WERI-Rb-1 (cell line): Measurements from ENCODE around the gene NRF1.

Experiments used
- DNase-seq: peaks from one replicate; pipeline ENCODE4 v3.0.0-alpha.2; 2020
- H3K27ac ChIP-seq: fragments of 250-450 bp; sonication (Bioruptor Pico); 2 replicates; pipeline ENCODE4 v1.5.1; 2020; ENCODE audit warnings: mild to moderate bottlenecking, moderate library complexity
- H3K27me3 ChIP-seq: fragments of 250-450 bp; sonication (Bioruptor Pico); 2 replicates; pipeline ENCODE4 v1.5.1; 2021; ENCODE audit warnings: mild to moderate bottlenecking, low read depth, moderate library complexity; ENCODE audit not compliant: insufficient read depth, severe bottlenecking
- H3K36me3 ChIP-seq: fragments of 250-450 bp; sonication (Bioruptor Pico); 2 replicates; pipeline ENCODE4 v1.5.1; 2020; ENCODE audit warnings: mild to moderate bottlenecking, moderate library complexity
- H3K4me3 ChIP-seq: 2 replicates; pipeline ENCODE4 v1.5.1; 2011; ENCODE audit warnings: low read depth, mild to moderate bottlenecking, control low read depth, low read length
- H3K9me3 ChIP-seq: fragments of 250-450 bp; sonication (Bioruptor Pico); 2 replicates; pipeline ENCODE4 v1.5.1; 2021; ENCODE audit warnings: mild to moderate bottlenecking, moderate library complexity; ENCODE audit not compliant: severe bottlenecking
- CTCF ChIP-seq: IDR thresholded peaks from 2 replicates; pipeline ENCODE4 v1.5.1; 2011; ENCODE audit warnings: low read depth, mild to moderate bottlenecking, control low read depth, inconsistent platforms, low read length

The NRF1 gene

GRCh38 chr7:129644634-129645230, 33.2 kb downstream of the NRF1 start:
- no peak for TF ChIP-seq CTCF
- Histone ChIP-seq H3K27me3 (no peaks in the 10 kb centered on the region), H3K9me3 (no peaks in the 10 kb centered on the region), H3K27ac (no peak overlapping the region), H3K36me3 (no peaks in the 10 kb centered on the region; the same call in 1 of the 2 replicates), H3K4me3 (no peak overlapping the region)
- no peak for DNase-seq

GRCh38 chr7:129646369-129647021, 35.0 kb downstream of the NRF1 start:
- Histone ChIP-seq H3K27me3 (no peaks in the 10 kb centered on the region), H3K4me3 (no peak overlapping the region), H3K27ac (no peak overlapping the region), H3K36me3 (no peaks in the 10 kb centered on the region; the same call in 1 of the 2 replicates), H3K9me3 (no peaks in the 10 kb centered on the region)
- DNase-seq = no peak
- TF ChIP-seq CTCF = no peak

GRCh38 chr7:129649128-129649690, 37.7 kb downstream of the NRF1 start:
- no peak for DNase-seq
- TF ChIP-seq CTCF = no peak
- Histone ChIP-seq H3K27me3 (no peaks in the 10 kb centered on the region), H3K9me3 (no peaks in the 10 kb centered on the region), H3K27ac (no peak overlapping the region), H3K36me3 (no peaks in the 10 kb centered on the region), H3K4me3 (no peak overlapping the region)

GRCh38 chr7:129650056-129650758, 38.7 kb downstream of the NRF1 start:
- H3K9me3 ChIP-seq = no peaks in the 10 kb centered on the region
- H3K27ac ChIP-seq = no peak overlapping the region
- H3K36me3 ChIP-seq = no peaks in the 10 kb centered on the region
- DNase-seq = no peak
- H3K27me3 ChIP-seq = no peaks in the 10 kb centered on the region
- no peak for TF ChIP-seq CTCF
- H3K4me3 ChIP-seq = no peak overlapping the region

- H3K27ac ChIP-seq = no peak overlapping the region
- H3K4me3 ChIP-seq = no peak overlapping the region
- no peak for DNase-seq
- no peak for TF ChIP-seq CTCF
- H3K9me3 ChIP-seq = no peaks in the 10 kb centered on the region
- peaks cover 8% of the 10 kb centered on the region for H3K36me3 ChIP-seq
- H3K27me3 ChIP-seq = no peaks in the 10 kb centered on the region
These were observed 41.4 kb downstream of the NRF1 start for GRCh38 chr7:129652914-129653313.
